H1 (cell line): ENCODE data around the gene LRRC4C. TPM values are rescaled to one million over a fixed set of nuclear protein-coding genes. Genes with fewer than 3 reads are reported as not detected.

Experiments
- ATF2 ChIP-seq: IDR thresholded peaks from 2 replicates; pipeline ENCODE4 v1.6.1; 2012; ENCODE audit warnings: low read length, inconsistent platforms
- BCL11A ChIP-seq, 2 experiments: IDR thresholded peaks; one replicate each; pipeline ENCODE4 v1.6.1; 2011; ENCODE audit warnings: low read depth in 2 of 2, low read length in 2 of 2, mild to moderate bottlenecking in 2 of 2
- CBX5 ChIP-seq: fragments of 300-800, 300-1000 bp; sonication (generic); IDR thresholded peaks from 2 replicates; pipeline ENCODE4 v1.7.1; 2016; ENCODE audit warnings: antibody characterized with exemption, low read length, low read depth
- CEBPB ChIP-seq: IDR thresholded peaks from 2 replicates; pipeline ENCODE4 v1.6.1; 2012; ENCODE audit warnings: low read depth, low read length
- CHD7 ChIP-seq: fragments of 300-600 bp; sonication (generic); IDR thresholded peaks from 2 replicates; pipeline ENCODE4 v1.7.1; 2012; ENCODE audit warnings: low read length, moderate library complexity, mild to moderate bottlenecking, inconsistent platforms; ENCODE audit not compliant: insufficient replicate concordance
- RBBP5 ChIP-seq: IDR thresholded peaks from 2 replicates; pipeline ENCODE4 v1.7.1; 2012; ENCODE audit warnings: low read depth, mild to moderate bottlenecking, inconsistent platforms, low read length, moderate library complexity, borderline replicate concordance
- TAF7 ChIP-seq: optimal IDR thresholded peaks from 2 replicates; pipeline ENCODE3; 2011; ENCODE audit warnings: low read depth, mild to moderate bottlenecking, inconsistent platforms, low read length, moderate library complexity, borderline replicate concordance
- ZNF274 ChIP-seq: IDR thresholded peaks from 2 replicates; pipeline ENCODE4 v1.7.0; 2012; ENCODE audit warnings: low read length, borderline replicate concordance; ENCODE audit errors: extremely low read depth
- polyA plus RNA-seq, 7 experiments: library from polyadenylated mRNA; depleted of rRNA in 3 of 7; stranded (reverse) in 5 of 7; unstranded in 2 of 7; fragments of >200 nt in 5 of 7; fragments of 200-250 nt in 2 of 7; gene quantifications; 1 replicate in 5 of 7; 2 replicates in 1 of 7; 4 replicates in 1 of 7; pipeline versions ENCODE4 v1.2.1 to v1.2.3, GENCODE V29; 2011 to 2013; ENCODE audit warnings: missing spikeins in 2 of 7, mixed read lengths in 2 of 7
- total RNA-seq: library from RNA; stranded (reverse); fragmentation: NEBNext Ultra II Directional; extraction: Animal tissue kit (Norgen Biotek cat#: 25700); gene quantifications from 2 replicates; pipeline ENCODE4 v1.2.1, GENCODE V29; 2021
- TF ChIP-seq, protein P1 (sequence below): IDR thresholded peaks from 2 replicates; pipeline ENCODE4 v1.6.1; 2011; ENCODE audit warnings: low read depth, mild to moderate bottlenecking, low read length; ENCODE audit not compliant: insufficient read depth

LRRC4C gene
- total and polyA plus RNA-seq, 2 of the 8 experiments (the other 6 are each of a cell fraction or from before 2014, with no cell fraction given): 0.23 to 2.2 TPM

- TF ChIP-seq CHD7 (no peak), CBX5 (no peak), BCL11A (IDR thresholded peaks at IDR 0.05; ENCODE audit: low read depth in 2 of 2, low read length in 2 of 2) (no peak), ATF2 (no peak), CEBPB (no peak), TAF7 (no peak), RBBP5 (no peak), ZNF274 (no peak)
- TF ChIP-seq, protein P1, sequence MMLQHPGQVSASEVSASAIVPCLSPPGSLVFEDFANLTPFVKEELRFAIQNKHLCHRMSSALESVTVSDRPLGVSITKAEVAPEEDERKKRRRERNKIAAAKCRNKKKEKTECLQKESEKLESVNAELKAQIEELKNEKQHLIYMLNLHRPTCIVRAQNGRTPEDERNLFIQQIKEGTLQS: no peak
- TF ChIP-seq, all 59 proteins: peak for 0
These were observed 281.7 kb downstream of the LRRC4C start (continued) for GRCh38 chr11:41177791-41178190.
